ENCODE measurements around the gene CMIP. TPM values are rescaled to one million over a fixed set of nuclear protein-coding genes. Genes with fewer than 3 reads are reported as not detected.

Gene CMIP
- total RNA-seq, 4 donors from 2014 or later, result 40.0 to 69.6 (median 47.0) TPM

- H3K36me3 ChIP-seq, result no peaks in the 10 kb centered on the region
These were observed 169.6 kb downstream of the CMIP start for GRCh38 chr16:81614171-81614570.

GRCh38 chr16:81614654-81615359, 170.2 kb downstream of the CMIP start:
- intact Hi-C loops (cut with DNase I; ENCODE audit: low total_unique reads), result loop anchor here (10.0 kb wide), 1 partner anchor 210 kb away; no protein-coding TSS in a partner anchor
- Histone ChIP-seq H3K9me3 (no peaks in the 10 kb centered on the region), H3K4me1 (peaks cover 16 to 28% (median 20%) of the 10 kb centered on the region in 4 donors), H3K27me3 (no peaks in the 10 kb centered on the region), H3K27ac (no peak overlapping the region), H3K4me3 (no peak overlapping the region), H3K36me3 (no peaks in the 10 kb centered on the region)
- no peak for DNase-seq
- TF ChIP-seq EP300 (IDR thresholded peaks at IDR 0.05; ENCODE audit: low read depth) (no peak), POLR2AphosphoS5 (IDR thresholded peaks at IDR 0.05) (no peak), CTCF (IDR thresholded peaks at IDR 0.05) (no peak), POLR2A (IDR thresholded peaks at IDR 0.05) (no peak)
- in situ Hi-C loops (cut with MboI; ENCODE audit: low pct_ligation_motif_present in 1 of 4, low pct_unique_long_range_greater_than_20kb in 1 of 4, low sequenced_read_pairs in 3 of 4), result loop anchor here in 1 of 4 donors (25.0 kb wide), 1 partner anchor 203 kb away; no protein-coding TSS in a partner anchor
- WGBS, 2 donors (ENCODE audit: low coverage in 1 of 2), result 96% methylated on average over 5 to 6 of the region's 6 CpGs

More at GRCh38 chr16:81614171-81614570, 169.6 kb downstream of the CMIP start:
- Histone ChIP-seq H3K27ac (no peak overlapping the region), H3K27me3 (no peaks in the 10 kb centered on the region), H3K4me3 (no peak overlapping the region), H3K4me1 (peaks cover 16 to 34% (median 24%) of the 10 kb centered on the region in 4 donors), H3K9me3 (no peaks in the 10 kb centered on the region)
- intact Hi-C loops (cut with DNase I; ENCODE audit: low total_unique reads), result loop anchor here (10.0 kb wide), 1 partner anchor 209 kb away; no protein-coding TSS in a partner anchor
- in situ Hi-C loops (cut with MboI; ENCODE audit: low pct_ligation_motif_present in 1 of 4, low pct_unique_long_range_greater_than_20kb in 1 of 4, low sequenced_read_pairs in 3 of 4), result loop anchor here in 1 of 4 donors (25.0 kb wide), 1 partner anchor 202 kb away; no protein-coding TSS in a partner anchor
- 82% methylated on average over 13 of the region's 13 CpGs; no CpG with 5 or more reads in 1 of the 2 donors for WGBS, 2 donors (ENCODE audit: low coverage in 1 of 2)
- TF ChIP-seq EP300 (IDR thresholded peaks at IDR 0.05; ENCODE audit: low read depth), result no peak
- no peak for TF ChIP-seq POLR2A (IDR thresholded peaks at IDR 0.05)
- TF ChIP-seq POLR2AphosphoS5 (IDR thresholded peaks at IDR 0.05), result no peak
- TF ChIP-seq CTCF (IDR thresholded peaks at IDR 0.05), result no peak
- no peak for DNase-seq

- no peak overlapping the region for H3K27ac ChIP-seq
- no peak overlapping the region for H3K4me3 ChIP-seq
- no peak for DNase-seq
- H3K4me1 ChIP-seq, result peaks cover 13 to 23% (median 15%) of the 10 kb centered on the region in 4 donors
- intact Hi-C loops (cut with DNase I; ENCODE audit: low total_unique reads) (loop anchor here (10.0 kb wide), 1 partner anchor 211 kb away; no protein-coding TSS in a partner anchor), in situ Hi-C loops (cut with MboI; ENCODE audit: low pct_ligation_motif_present in 1 of 4, low pct_unique_long_range_greater_than_20kb in 1 of 4, low sequenced_read_pairs in 3 of 4) (loop anchor here in 1 of 4 donors (25.0 kb wide), 1 partner anchor 203 kb away; no protein-coding TSS in a partner anchor)
- TF ChIP-seq POLR2A (IDR thresholded peaks at IDR 0.05), result no peak
- no peak for TF ChIP-seq CTCF (IDR thresholded peaks at IDR 0.05)
- no peak for TF ChIP-seq EP300 (IDR thresholded peaks at IDR 0.05; ENCODE audit: low read depth)
- no peak for TF ChIP-seq POLR2AphosphoS5 (IDR thresholded peaks at IDR 0.05)
- H3K27me3 ChIP-seq, result no peaks in the 10 kb centered on the region
- H3K36me3 ChIP-seq, result no peaks in the 10 kb centered on the region
- WGBS, 2 donors (ENCODE audit: low coverage in 1 of 2), result 92 to 93% methylated on average over 2 to 3 of the region's 3 CpGs
- H3K9me3 ChIP-seq, result no peaks in the 10 kb centered on the region
These were observed 170.8 kb downstream of the CMIP start for GRCh38 chr16:81615411-81615810.

GRCh38 chr16:81615833-81616232, 171.2 kb downstream of the CMIP start:
- TF ChIP-seq POLR2A (IDR thresholded peaks at IDR 0.05), result no peak
- no peak for TF ChIP-seq EP300 (IDR thresholded peaks at IDR 0.05; ENCODE audit: low read depth)
- TF ChIP-seq CTCF (IDR thresholded peaks at IDR 0.05), result no peak
- no peak for TF ChIP-seq POLR2AphosphoS5 (IDR thresholded peaks at IDR 0.05)
- intact Hi-C loops (cut with DNase I; ENCODE audit: low total_unique reads) (loop anchor here (10.0 kb wide), 1 partner anchor 211 kb away; no protein-coding TSS in a partner anchor), in situ Hi-C loops (cut with MboI; ENCODE audit: low pct_ligation_motif_present in 1 of 4, low pct_unique_long_range_greater_than_20kb in 1 of 4, low sequenced_read_pairs in 3 of 4) (loop anchor here in 1 of 4 donors (25.0 kb wide), 1 partner anchor 204 kb away; no protein-coding TSS in a partner anchor)
- H3K27me3 ChIP-seq, result no peaks in the 10 kb centered on the region
- peaks cover 11 to 21% (median 14%) of the 10 kb centered on the region in 4 donors for H3K4me1 ChIP-seq
- DNase-seq, result no peak
- H3K4me3 ChIP-seq, result no peak overlapping the region
- peak overlapping the region in 3 of 4 donors; percentile 39 to 72 (median 54) for H3K27ac ChIP-seq
- H3K36me3 ChIP-seq, result no peaks in the 10 kb centered on the region
- H3K9me3 ChIP-seq, result no peaks in the 10 kb centered on the region
- WGBS, 2 donors (ENCODE audit: low coverage in 1 of 2), result 94% methylated on average over 14 of the region's 14 CpGs; no CpG with 5 or more reads in 1 of the 2 donors

Data from transverse colon (tissue), 4 donors.